ENCODE results near the gene METTL25B.

METTL25B gene

GRCh38 chr1:156775799-156776198 lies 47.5 kb downstream of the METTL25B start:
- no peak overlapping the region for H3K27ac ChIP-seq
- no peaks in the 10 kb centered on the region for H3K27me3 ChIP-seq (ENCODE audit: insufficient read depth, low read depth)
- H3K79me2 ChIP-seq (ENCODE audit: insufficient read depth, low read depth): peaks cover 91% of the 10 kb centered on the region
- TF ChIP-seq, protein P1, sequence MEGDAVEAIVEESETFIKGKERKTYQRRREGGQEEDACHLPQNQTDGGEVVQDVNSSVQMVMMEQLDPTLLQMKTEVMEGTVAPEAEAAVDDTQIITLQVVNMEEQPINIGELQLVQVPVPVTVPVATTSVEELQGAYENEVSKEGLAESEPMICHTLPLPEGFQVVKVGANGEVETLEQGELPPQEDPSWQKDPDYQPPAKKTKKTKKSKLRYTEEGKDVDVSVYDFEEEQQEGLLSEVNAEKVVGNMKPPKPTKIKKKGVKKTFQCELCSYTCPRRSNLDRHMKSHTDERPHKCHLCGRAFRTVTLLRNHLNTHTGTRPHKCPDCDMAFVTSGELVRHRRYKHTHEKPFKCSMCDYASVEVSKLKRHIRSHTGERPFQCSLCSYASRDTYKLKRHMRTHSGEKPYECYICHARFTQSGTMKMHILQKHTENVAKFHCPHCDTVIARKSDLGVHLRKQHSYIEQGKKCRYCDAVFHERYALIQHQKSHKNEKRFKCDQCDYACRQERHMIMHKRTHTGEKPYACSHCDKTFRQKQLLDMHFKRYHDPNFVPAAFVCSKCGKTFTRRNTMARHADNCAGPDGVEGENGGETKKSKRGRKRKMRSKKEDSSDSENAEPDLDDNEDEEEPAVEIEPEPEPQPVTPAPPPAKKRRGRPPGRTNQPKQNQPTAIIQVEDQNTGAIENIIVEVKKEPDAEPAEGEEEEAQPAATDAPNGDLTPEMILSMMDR (conservative IDR thresholded peaks at IDR 0.05; ENCODE audit: low read depth, low read length): no peak
- H2AFZ ChIP-seq (ENCODE audit: low read depth): no peak overlapping the region
- H3K4me1 ChIP-seq (ENCODE audit: low read depth, poor library complexity, severe bottlenecking): peaks cover 33% of the 10 kb centered on the region
- H3K9ac ChIP-seq: no peak overlapping the region
- no peak overlapping the region for H3K4me2 ChIP-seq
- no peak overlapping the region for H3K4me3 ChIP-seq (IDR thresholded peaks at IDR 0.05; ENCODE audit: insufficient read depth, low read depth, low read length)
- H4K20me1 ChIP-seq (ENCODE audit: insufficient read depth): peaks cover 21% of the 10 kb centered on the region
- no peaks in the 10 kb centered on the region; the same call in 1 of the 2 replicates for H3K36me3 ChIP-seq (ENCODE audit: insufficient read depth)

GRCh38 chr1:156776942-156777341 lies 48.7 kb downstream of the METTL25B start:
- no peak overlapping the region for H3K27ac ChIP-seq
- H3K9ac ChIP-seq: no peak overlapping the region
- peaks cover 29% of the 10 kb centered on the region for H3K4me1 ChIP-seq (ENCODE audit: low read depth, poor library complexity, severe bottlenecking)
- no peaks in the 10 kb centered on the region for H3K27me3 ChIP-seq (ENCODE audit: insufficient read depth, low read depth)
- peaks cover 93% of the 10 kb centered on the region for H3K79me2 ChIP-seq (ENCODE audit: insufficient read depth, low read depth)
- H3K4me3 ChIP-seq (IDR thresholded peaks at IDR 0.05; ENCODE audit: insufficient read depth, low read depth, low read length): no peak overlapping the region
- H3K36me3 ChIP-seq (ENCODE audit: insufficient read depth): no peaks in the 10 kb centered on the region; the same call in 1 of the 2 replicates
- TF ChIP-seq, protein P1 (conservative IDR thresholded peaks at IDR 0.05; ENCODE audit: low read depth, low read length): no peak
- no peak overlapping the region for H3K4me2 ChIP-seq
- H2AFZ ChIP-seq (ENCODE audit: low read depth): no peak overlapping the region
- H4K20me1 ChIP-seq (ENCODE audit: insufficient read depth): peaks cover 28% of the 10 kb centered on the region

- Histone ChIP-seq H3K9ac (no peak overlapping the region), H3K27ac (no peak overlapping the region), H3K79me2 (ENCODE audit: insufficient read depth, low read depth) (peaks cover 93% of the 10 kb centered on the region), H2AFZ (ENCODE audit: low read depth) (no peak overlapping the region), H3K4me2 (no peak overlapping the region), H4K20me1 (ENCODE audit: insufficient read depth) (peaks cover 28% of the 10 kb centered on the region), H3K4me3 (IDR thresholded peaks at IDR 0.05; ENCODE audit: insufficient read depth, low read depth, low read length) (no peak overlapping the region), H3K27me3 (ENCODE audit: insufficient read depth, low read depth) (no peaks in the 10 kb centered on the region), H3K36me3 (ENCODE audit: insufficient read depth) (peaks cover 6% of the 10 kb centered on the region; the same call in 1 of the 2 replicates), H3K4me1 (ENCODE audit: low read depth, poor library complexity, severe bottlenecking) (peaks cover 22% of the 10 kb centered on the region)
- TF ChIP-seq, protein P1 (conservative IDR thresholded peaks at IDR 0.05; ENCODE audit: low read depth, low read length): no peak
Measured at GRCh38 chr1:156777573-156777972, 49.3 kb downstream of the METTL25B start.

DNA sequence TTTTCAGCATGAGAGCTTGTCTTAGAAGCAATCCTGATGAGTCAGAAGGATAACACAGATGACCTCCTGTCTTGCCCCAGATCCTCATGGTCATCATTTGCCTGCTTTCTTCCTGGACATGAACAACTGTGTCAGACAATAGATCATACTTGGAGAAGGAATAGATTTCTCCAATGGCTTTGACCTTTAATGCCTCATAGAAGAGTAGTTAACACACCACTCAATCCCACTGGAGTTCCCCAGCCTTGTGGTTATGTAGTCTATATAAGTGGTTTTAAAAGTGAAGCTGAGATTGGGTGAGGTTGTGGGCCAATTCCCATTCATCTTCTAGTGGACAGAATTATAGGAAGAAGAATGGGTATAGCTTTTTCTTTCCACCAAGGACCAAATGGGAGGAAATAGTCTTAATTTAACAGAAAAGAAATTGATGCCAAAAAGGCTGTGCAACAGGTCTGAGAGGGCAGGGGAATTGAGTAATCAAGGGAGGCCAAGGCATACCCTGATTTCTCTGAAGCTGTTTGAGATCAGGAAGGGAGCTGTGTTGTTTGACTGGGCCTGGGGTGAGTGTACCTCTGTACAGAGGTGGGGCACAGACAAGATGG lies 53.4 kb downstream of the METTL25B start:
- no peaks in the 10 kb centered on the region for H3K27me3 ChIP-seq (ENCODE audit: insufficient read depth, low read depth)
- no peak overlapping the region for H3K27ac ChIP-seq
- H3K9ac ChIP-seq: no peak overlapping the region
- TF ChIP-seq, protein P1 (conservative IDR thresholded peaks at IDR 0.05; ENCODE audit: low read depth, low read length): no peak
- H3K4me3 ChIP-seq (IDR thresholded peaks at IDR 0.05; ENCODE audit: insufficient read depth, low read depth, low read length): no peak overlapping the region
- H3K79me2 ChIP-seq (ENCODE audit: insufficient read depth, low read depth): peaks cover 70% of the 10 kb centered on the region
- no peak overlapping the region for H2AFZ ChIP-seq (ENCODE audit: low read depth)
- peaks cover 28% of the 10 kb centered on the region; the same call in 1 of the 2 replicates for H4K20me1 ChIP-seq (ENCODE audit: insufficient read depth)
- peaks cover 19% of the 10 kb centered on the region for H3K4me1 ChIP-seq (ENCODE audit: low read depth, poor library complexity, severe bottlenecking)
- peaks cover 13% of the 10 kb centered on the region; the same call in 1 of the 2 replicates for H3K36me3 ChIP-seq (ENCODE audit: insufficient read depth)
- H3K4me2 ChIP-seq: no peak overlapping the region
